ENCODE measurements around the gene MAPK7.

GRCh38 chr17:19386051-19386929, 8.0 kb downstream of the MAPK7 start:
- no peak for TF ChIP-seq CTCF (IDR thresholded peaks at IDR 0.05)
- TF ChIP-seq MYC (IDR thresholded peaks at IDR 0.05; ENCODE audit: borderline replicate concordance, low read length): no peak
- TF ChIP-seq POLR2A (IDR thresholded peaks at IDR 0.05; ENCODE audit: low read length): no peak
- TF ChIP-seq POLR2AphosphoS2 (conservative IDR thresholded peaks at IDR 0.05; ENCODE audit: low read length): no peak
- peak; percentile 36; the same call in 1 of the 2 replicates for TF ChIP-seq JUNB (IDR thresholded peaks at IDR 0.05)
- peak; percentile 63; the same call in 1 of the 2 replicates for TF ChIP-seq KDM1A (IDR thresholded peaks at IDR 0.05; ENCODE audit: low read depth)
- no peak for TF ChIP-seq FOXS1 (CRISPR knock-in tag; IDR thresholded peaks at IDR 0.05)
